Measurements from ENCODE around the gene RBM4. TPM values are rescaled to one million over a fixed set of nuclear protein-coding genes. Genes with fewer than 3 reads are reported as not detected.
A peak's percentile ranks its signal among the peaks of the same experiment; 100 is the strongest.

RBM4 gene
- polyA plus RNA-seq, 2 of the 4 experiments (the other 2 are of a cell fraction) = 171 to 264 TPM

- TF ChIP-seq, protein P1, sequence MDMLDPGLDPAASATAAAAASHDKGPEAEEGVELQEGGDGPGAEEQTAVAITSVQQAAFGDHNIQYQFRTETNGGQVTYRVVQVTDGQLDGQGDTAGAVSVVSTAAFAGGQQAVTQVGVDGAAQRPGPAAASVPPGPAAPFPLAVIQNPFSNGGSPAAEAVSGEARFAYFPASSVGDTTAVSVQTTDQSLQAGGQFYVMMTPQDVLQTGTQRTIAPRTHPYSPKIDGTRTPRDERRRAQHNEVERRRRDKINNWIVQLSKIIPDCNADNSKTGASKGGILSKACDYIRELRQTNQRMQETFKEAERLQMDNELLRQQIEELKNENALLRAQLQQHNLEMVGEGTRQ (IDR thresholded peaks at IDR 0.05) = no peak
- TF ChIP-seq MAX (IDR thresholded peaks at IDR 0.05) (no peak), TFCP2L1 (CRISPR knock-in tag; IDR thresholded peaks at IDR 0.05) (no peak), HOXB5 (CRISPR knock-in tag; IDR thresholded peaks at IDR 0.05) (no peak), HOXA7 (CRISPR knock-in tag; IDR thresholded peaks at IDR 0.05) (no peak)
- TF ChIP-seq, protein P2, sequence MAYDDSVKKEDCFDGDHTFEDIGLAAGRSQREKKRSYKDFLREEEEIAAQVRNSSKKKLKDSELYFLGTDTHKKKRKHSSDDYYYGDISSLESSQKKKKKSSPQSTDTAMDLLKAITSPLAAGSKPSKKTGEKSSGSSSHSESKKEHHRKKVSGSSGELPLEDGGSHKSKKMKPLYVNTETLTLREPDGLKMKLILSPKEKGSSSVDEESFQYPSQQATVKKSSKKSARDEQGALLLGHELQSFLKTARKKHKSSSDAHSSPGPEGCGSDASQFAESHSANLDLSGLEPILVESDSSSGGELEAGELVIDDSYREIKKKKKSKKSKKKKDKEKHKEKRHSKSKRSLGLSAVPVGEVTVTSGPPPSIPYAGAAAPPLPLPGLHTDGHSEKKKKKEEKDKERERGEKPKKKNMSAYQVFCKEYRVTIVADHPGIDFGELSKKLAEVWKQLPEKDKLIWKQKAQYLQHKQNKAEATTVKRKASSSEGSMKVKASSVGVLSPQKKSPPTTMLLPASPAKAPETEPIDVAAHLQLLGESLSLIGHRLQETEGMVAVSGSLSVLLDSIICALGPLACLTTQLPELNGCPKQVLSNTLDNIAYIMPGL (CRISPR knock-in tag; IDR thresholded peaks at IDR 0.05; ENCODE audit: borderline replicate concordance) = no peak
Measured at GRCh38 chr11:66686801-66687750, 48.6 kb downstream of the RBM4 start (continued).

- H3K9me3 ChIP-seq = no peaks in the 10 kb centered on the region
- H3K27ac ChIP-seq = no peak overlapping the region
- no peaks in the 10 kb centered on the region for H3K4me1 ChIP-seq
- no peak overlapping the region for H3K4me3 ChIP-seq
- H3K4me2 ChIP-seq = no peak overlapping the region
- POLR2A ChIA-PET = interaction anchor here (1.2 kb wide), 1 partner anchor 10 kb away, joined by 4 read pairs; the partner anchor contains the start of gene RBM4B
- no peak for FAIRE-seq
- no peak for ATAC-seq
- WGBS (ENCODE audit: missing lambda C conversion rate) = 83% methylated on average over 12 of the region's 13 CpGs
- CTCF ChIA-PET = interaction anchor here (0.7 to 14.2 kb wide), 9 partner anchors 9 to 288 kb away, joined by 3 to 194 read pairs (median 3); partner anchors contain the start of genes CCDC87 and CCS
- no peak for TF ChIP-seq HDAC2 (IDR thresholded peaks at IDR 0.05)
- no peak for TF ChIP-seq RAD21 (conservative IDR thresholded peaks at IDR 0.05 in 1 of 2, IDR thresholded peaks at IDR 0.05 in 1 of 2)
- no peak for TF ChIP-seq KDM1A (IDR thresholded peaks at IDR 0.05; ENCODE audit: low read depth)
- TF ChIP-seq CBX2 (IDR thresholded peaks at IDR 0.05; ENCODE audit: borderline replicate concordance, low read depth) = no peak
- no peak for DNase-seq (ENCODE audit: low read depth in 1 of 2, low spot score in 1 of 2)
Measured at GRCh38 chr11:66687831-66688281, 49.4 kb downstream of the RBM4 start.

GRCh38 chr11:66688561-66689534, 50.3 kb downstream of the RBM4 start:
- H3K9me3 ChIP-seq = no peaks in the 10 kb centered on the region
- 93% methylated on average over 28 of the region's 28 CpGs for WGBS (ENCODE audit: missing lambda C conversion rate)
- no peak overlapping the region for H3K4me2 ChIP-seq
- ChIA-PET POLR2A (interaction anchor here (1.2 kb wide), 1 partner anchor 11 kb away, joined by 4 read pairs; the partner anchor contains the start of gene RBM4B), CTCF (interaction anchor here (0.5 to 14.2 kb wide), 9 partner anchors 10 to 654 kb away, joined by 3 to 194 read pairs (median 3); partner anchors contain the start of genes CCDC87 and CCS)
- no peak overlapping the region for H3K4me3 ChIP-seq
- no peak for TF ChIP-seq SREBF2 (IDR thresholded peaks at IDR 0.05)
- peak in 1 of 2 experiments; percentile 12; a peak in 1 of 4 replicates for TF ChIP-seq CEBPB (IDR thresholded peaks at IDR 0.05)
- H3K4me1 ChIP-seq = no peaks in the 10 kb centered on the region
- ATAC-seq (no peak), DNase-seq (ENCODE audit: low read depth in 1 of 2, low spot score in 1 of 2) (no peak), FAIRE-seq (no peak)
- H3K27ac ChIP-seq = no peak overlapping the region
